ENCODE results near the gene SLC18A3. TPM values are rescaled to one million over a fixed set of nuclear protein-coding genes. Genes with fewer than 3 reads are reported as not detected.

The SLC18A3 gene
- polyA plus RNA-seq, 1 of the 3 experiments (the other 2 are of a cell fraction): 1.7 TPM

GRCh38 chr10:49652421-49653272, 42.5 kb downstream of the SLC18A3 start:
- Histone ChIP-seq H3F3A (replicated peaks; ENCODE audit: insufficient read depth) (no peaks in the 10 kb centered on the region), H2AFZ (ENCODE audit: low read depth) (no peak overlapping the region), H3K4me3 (ENCODE audit: low read depth in 2 of 2, low read length in 1 of 2) (no peak overlapping the region), H4K20me1 (ENCODE audit: insufficient read depth) (no peaks in the 10 kb centered on the region), H3K36me3 (replicated peaks in 1 of 2; ENCODE audit: control insufficient read depth in 1 of 2, insufficient read depth in 2 of 2, low read length in 1 of 2) (no peaks in the 10 kb centered on the region), H3K4me2 (no peak overlapping the region), H3K27me3 (ENCODE audit: insufficient read depth) (no peaks in the 10 kb centered on the region), H3K9me3 (no peaks in the 10 kb centered on the region), H3K79me2 (ENCODE audit: insufficient read depth) (no peaks in the 10 kb centered on the region), H3K9me2 (no peaks in the 10 kb centered on the region), H3K4me1 (ENCODE audit: control insufficient read depth in 1 of 2, insufficient read depth in 2 of 2, low read depth in 1 of 2, low read length in 1 of 2) (peaks cover 0 to 12% of the 10 kb centered on the region in 2 experiments; a peak in 1 of 4 replicates), H3K9ac (no peak overlapping the region), H3K27ac (ENCODE audit: low read depth in 2 of 2, low read length in 1 of 2) (no peak overlapping the region)
- 63% methylated on average over 15 of the region's 15 CpGs for WGBS (ENCODE audit: low lambda C conversion rate)
- no peak for TF ChIP-seq EZH2phosphoT487 (IDR thresholded peaks at IDR 0.05; ENCODE audit: borderline replicate concordance, low read depth)
- no peak for TF ChIP-seq RFX5 (IDR thresholded peaks at IDR 0.05; ENCODE audit: low read length)
- no peak for TF ChIP-seq NRF1 (IDR thresholded peaks at IDR 0.05; ENCODE audit: low read depth, low read length)
- POLR2A ChIA-PET: no interaction called here
- no peak for DNase-seq
- CTCF ChIA-PET: interaction anchor here (0.8 to 1.1 kb wide), 2 partner anchors 10 to 48 kb away, joined by 3 read pairs; no protein-coding TSS in a partner anchor

GRCh38 chr10:49653273-49653929, 43.3 kb downstream of the SLC18A3 start:
- Histone ChIP-seq H3K27me3 (ENCODE audit: insufficient read depth) (no peaks in the 10 kb centered on the region), H3K4me3 (ENCODE audit: low read depth in 2 of 2, low read length in 1 of 2) (no peak overlapping the region), H3K9ac (no peak overlapping the region), H3K27ac (ENCODE audit: low read depth in 2 of 2, low read length in 1 of 2) (no peak overlapping the region), H3F3A (replicated peaks; ENCODE audit: insufficient read depth) (no peaks in the 10 kb centered on the region), H3K79me2 (ENCODE audit: insufficient read depth) (no peaks in the 10 kb centered on the region), H3K4me1 (ENCODE audit: control insufficient read depth in 1 of 2, insufficient read depth in 2 of 2, low read depth in 1 of 2, low read length in 1 of 2) (peaks cover 0 to 12% of the 10 kb centered on the region in 2 experiments; a peak in 1 of 4 replicates), H3K9me2 (no peaks in the 10 kb centered on the region), H3K4me2 (no peak overlapping the region), H3K9me3 (no peaks in the 10 kb centered on the region), H4K20me1 (ENCODE audit: insufficient read depth) (no peaks in the 10 kb centered on the region), H3K36me3 (replicated peaks in 1 of 2; ENCODE audit: control insufficient read depth in 1 of 2, insufficient read depth in 2 of 2, low read length in 1 of 2) (no peaks in the 10 kb centered on the region), H2AFZ (ENCODE audit: low read depth) (no peak overlapping the region)
- TF ChIP-seq GABPA (IDR thresholded peaks at IDR 0.05; ENCODE audit: low read depth) (no peak), TAF1 (IDR thresholded peaks at IDR 0.05; ENCODE audit: borderline replicate concordance, low read depth, low read length) (no peak), GATA2 (CRISPR knock-in tag; IDR thresholded peaks at IDR 0.05) (no peak), NRF1 (IDR thresholded peaks at IDR 0.05; ENCODE audit: low read depth, low read length) (no peak)
- CTCF ChIA-PET: interaction anchor here (0.8 to 1.1 kb wide), 2 partner anchors 10 to 48 kb away, joined by 3 read pairs; no protein-coding TSS in a partner anchor
- DNase-seq: no peak
- POLR2A ChIA-PET: no interaction called here
- WGBS (ENCODE audit: low lambda C conversion rate): 64% methylated on average over 3 of the region's 11 CpGs

- TF ChIP-seq REST (IDR thresholded peaks at IDR 0.05; ENCODE audit: low read depth, low read length): no peak
- no peak for TF ChIP-seq SIN3A (IDR thresholded peaks at IDR 0.05; ENCODE audit: borderline replicate concordance, low read depth, low read length)
- no peak for TF ChIP-seq SMC3 (IDR thresholded peaks at IDR 0.05; ENCODE audit: low read depth, low read length)
- no peak for TF ChIP-seq RXRA (IDR thresholded peaks at IDR 0.05; ENCODE audit: borderline replicate concordance, low read depth)
- DNase-seq: no peak
- H4K20me1 ChIP-seq (ENCODE audit: insufficient read depth): no peaks in the 10 kb centered on the region
- H3F3A ChIP-seq (replicated peaks; ENCODE audit: insufficient read depth): no peaks in the 10 kb centered on the region
- H3K4me2 ChIP-seq: no peak overlapping the region
- ChIA-PET POLR2A (no interaction called here), CTCF (interaction anchor here (2.0 kb wide), 1 partner anchor 61 kb away, joined by 5 read pairs; no protein-coding TSS in a partner anchor)
- H3K4me1 ChIP-seq (ENCODE audit: control insufficient read depth in 1 of 2, insufficient read depth in 2 of 2, low read depth in 1 of 2, low read length in 1 of 2): peaks cover 0 to 12% of the 10 kb centered on the region in 2 experiments; a peak in 1 of 4 replicates
- H3K9me3 ChIP-seq: no peaks in the 10 kb centered on the region
- H2AFZ ChIP-seq (ENCODE audit: low read depth): no peak overlapping the region
- H3K4me3 ChIP-seq (ENCODE audit: low read depth in 2 of 2, low read length in 1 of 2): no peak overlapping the region
- no peaks in the 10 kb centered on the region for H3K79me2 ChIP-seq (ENCODE audit: insufficient read depth)
- no peaks in the 10 kb centered on the region for H3K9me2 ChIP-seq
- no peak overlapping the region for H3K9ac ChIP-seq
- H3K27ac ChIP-seq (ENCODE audit: low read depth in 2 of 2, low read length in 1 of 2): no peak overlapping the region
- WGBS (ENCODE audit: low lambda C conversion rate): 61% methylated on average over 5 of the region's 5 CpGs
- H3K36me3 ChIP-seq (replicated peaks in 1 of 2; ENCODE audit: control insufficient read depth in 1 of 2, insufficient read depth in 2 of 2, low read length in 1 of 2): no peaks in the 10 kb centered on the region
- no peaks in the 10 kb centered on the region for H3K27me3 ChIP-seq (ENCODE audit: insufficient read depth)
Measured at GRCh38 chr10:49654036-49654693, 44.1 kb downstream of the SLC18A3 start.
